HG03066 (cell line): ENCODE results near the gene CTU2.
A peak's percentile ranks its signal among the peaks of the same experiment; 100 is the strongest.

Source experiments
- ATAC-seq: cut with Tn5 transposase; IDR thresholded peaks from one replicate; pipeline ENCODE4 v1.9.1; 2021; ENCODE audit warnings: low read depth; ENCODE audit not compliant: unreplicated experiment

Gene CTU2

GRCh38 chr16:88695753-88696152, 10.6 kb upstream of the CTU2 start:
- no peak for ATAC-seq

DNA sequence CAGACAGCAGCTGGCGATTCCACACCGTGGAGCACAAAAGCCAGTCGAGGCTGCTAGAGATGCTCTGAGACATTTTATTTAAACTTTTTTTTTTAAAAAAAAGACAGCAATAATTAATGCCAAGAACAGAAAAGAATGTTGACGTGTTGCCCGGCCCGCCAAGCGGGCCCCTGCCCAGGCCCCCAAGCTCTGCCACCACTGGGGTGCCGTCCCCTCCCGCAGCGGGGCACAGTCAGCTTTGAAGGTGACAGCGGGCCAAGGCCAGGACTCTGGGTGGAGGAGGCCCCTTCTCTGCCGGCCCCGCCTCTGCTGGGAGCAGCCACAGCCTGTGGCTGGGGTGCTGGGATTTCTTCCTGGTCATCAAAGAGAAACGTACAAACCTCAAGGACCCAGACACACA, 9.9 kb upstream of the CTU2 start:
- ATAC-seq = no peak

DNA sequence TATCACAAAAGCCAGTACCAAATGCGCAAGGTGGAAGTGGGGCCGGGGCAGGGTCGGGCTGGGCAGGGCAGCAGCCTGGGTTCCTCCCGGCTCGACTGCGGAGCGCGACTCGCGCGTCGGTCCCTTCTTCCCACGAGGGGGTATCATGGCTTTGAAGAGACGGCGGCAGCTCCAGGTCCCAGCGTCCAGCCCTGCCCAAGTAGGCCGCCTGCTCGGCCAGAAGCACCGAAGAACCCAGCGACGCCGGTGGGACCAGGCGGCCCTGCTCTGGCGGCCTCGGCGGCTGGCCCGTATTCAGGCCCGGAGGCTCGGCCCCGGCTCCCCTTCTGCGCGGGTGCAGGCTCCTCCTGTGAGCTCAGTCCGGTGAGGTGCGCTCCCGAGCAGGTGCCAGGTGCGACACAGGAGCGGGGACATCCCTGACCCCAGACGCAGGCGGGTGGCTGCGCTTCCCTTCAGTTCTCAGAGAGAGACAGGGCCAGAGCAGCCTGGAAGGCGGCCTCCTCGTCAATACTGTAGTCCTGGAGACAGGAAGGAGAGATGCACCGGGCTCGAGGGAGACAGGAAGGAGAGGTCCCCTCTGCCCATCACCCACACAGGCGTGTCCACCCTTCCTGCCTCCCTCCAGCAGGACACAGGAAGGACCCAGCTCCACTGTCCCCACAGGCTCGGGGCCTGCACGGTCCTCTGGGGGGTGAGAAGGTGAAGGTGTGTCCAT, 9.0 kb upstream of the CTU2 start:
- no peak for ATAC-seq

- no peak for ATAC-seq
These were observed 8.3 kb upstream of the CTU2 start for GRCh38 chr16:88697831-88698615.

- no peak for ATAC-seq
These were observed 7.7 kb upstream of the CTU2 start for GRCh38 chr16:88698646-88699045.

GRCh38 chr16:88699180-88699579, 7.1 kb upstream of the CTU2 start:
- no peak for ATAC-seq

- no peak for ATAC-seq
These were observed 6.0 kb upstream of the CTU2 start for GRCh38 chr16:88700322-88700635.

DNA sequence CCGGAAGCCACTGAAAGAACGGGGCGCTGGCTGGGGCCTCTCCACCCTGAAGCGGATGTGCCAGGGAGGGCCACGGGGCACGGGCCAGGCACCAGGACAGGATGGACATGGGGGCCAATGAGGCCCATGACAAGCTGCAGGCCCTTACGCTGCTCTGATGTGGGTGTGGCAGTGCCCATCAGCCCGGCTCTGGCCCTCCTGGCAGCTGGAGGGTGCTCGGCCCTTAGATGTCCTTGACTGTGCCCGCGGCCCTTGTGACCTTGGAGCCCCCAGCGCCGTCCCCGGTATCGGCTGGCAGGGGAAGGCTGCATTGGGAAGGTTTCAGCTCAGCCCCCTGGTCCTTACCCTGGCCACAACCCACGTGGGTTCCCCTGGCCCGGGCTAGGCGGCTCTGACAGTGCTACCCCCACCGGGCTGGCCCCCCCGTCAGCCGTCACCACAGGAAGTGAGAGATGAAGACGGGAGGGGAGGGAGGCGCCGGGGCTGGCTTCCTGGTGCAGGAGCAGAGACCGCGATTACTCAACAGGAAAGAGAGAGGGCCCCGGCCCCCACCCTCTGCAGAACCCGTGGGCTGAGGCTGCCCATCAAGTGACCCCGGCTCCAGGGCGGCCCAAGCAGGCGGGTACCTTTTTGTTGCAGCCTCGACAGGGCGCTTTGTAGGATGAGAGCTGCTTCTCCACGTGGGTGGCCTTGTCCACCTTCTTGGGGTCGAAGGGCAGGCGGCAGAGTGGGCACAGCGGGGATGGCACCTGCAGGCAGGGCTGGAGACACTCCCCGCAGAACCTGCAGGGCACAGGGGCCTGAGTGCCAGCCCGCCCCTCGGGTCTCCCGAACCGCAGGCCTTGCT, 5.4 kb upstream of the CTU2 start:
- peak; percentile 78 for ATAC-seq

DNA sequence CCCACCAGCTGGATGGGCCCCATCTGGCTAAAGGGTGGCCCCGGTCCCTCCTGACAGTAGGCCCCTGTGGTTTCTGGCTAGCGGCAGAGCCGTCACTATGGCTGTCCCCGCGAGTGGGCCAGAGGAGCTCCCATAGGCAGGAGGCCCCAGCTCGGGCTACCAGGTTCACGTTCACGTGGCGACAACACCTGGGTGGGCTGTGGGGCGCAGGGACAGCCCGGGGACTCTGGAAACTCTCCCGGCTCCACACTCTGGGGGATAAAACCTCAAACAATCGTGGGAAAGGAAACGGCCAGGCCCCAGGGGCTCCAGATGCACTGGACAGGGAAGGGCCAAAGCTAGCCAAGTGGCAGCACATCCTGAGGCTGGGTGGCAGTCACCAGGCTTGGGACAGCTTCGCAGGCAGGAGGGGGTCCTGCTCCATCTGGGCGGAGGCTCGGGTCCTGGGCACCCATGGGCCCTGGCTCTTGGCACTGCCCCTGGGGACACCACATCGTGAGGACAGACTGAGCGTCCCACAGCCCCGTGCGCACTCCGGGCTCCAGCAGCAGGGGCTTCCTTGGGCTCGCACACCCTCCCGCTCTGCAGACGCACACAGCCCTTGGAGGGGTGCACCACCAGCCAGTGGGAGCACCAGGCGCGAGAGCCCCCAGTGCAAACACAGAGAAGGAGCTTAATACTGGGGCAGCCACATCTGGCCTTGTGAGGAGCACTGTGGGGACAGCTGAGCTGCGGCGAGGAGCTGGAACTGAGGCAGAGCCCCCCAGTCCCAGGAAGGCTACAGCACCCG, 4.5 kb upstream of the CTU2 start:
- ATAC-seq = no peak

DNA sequence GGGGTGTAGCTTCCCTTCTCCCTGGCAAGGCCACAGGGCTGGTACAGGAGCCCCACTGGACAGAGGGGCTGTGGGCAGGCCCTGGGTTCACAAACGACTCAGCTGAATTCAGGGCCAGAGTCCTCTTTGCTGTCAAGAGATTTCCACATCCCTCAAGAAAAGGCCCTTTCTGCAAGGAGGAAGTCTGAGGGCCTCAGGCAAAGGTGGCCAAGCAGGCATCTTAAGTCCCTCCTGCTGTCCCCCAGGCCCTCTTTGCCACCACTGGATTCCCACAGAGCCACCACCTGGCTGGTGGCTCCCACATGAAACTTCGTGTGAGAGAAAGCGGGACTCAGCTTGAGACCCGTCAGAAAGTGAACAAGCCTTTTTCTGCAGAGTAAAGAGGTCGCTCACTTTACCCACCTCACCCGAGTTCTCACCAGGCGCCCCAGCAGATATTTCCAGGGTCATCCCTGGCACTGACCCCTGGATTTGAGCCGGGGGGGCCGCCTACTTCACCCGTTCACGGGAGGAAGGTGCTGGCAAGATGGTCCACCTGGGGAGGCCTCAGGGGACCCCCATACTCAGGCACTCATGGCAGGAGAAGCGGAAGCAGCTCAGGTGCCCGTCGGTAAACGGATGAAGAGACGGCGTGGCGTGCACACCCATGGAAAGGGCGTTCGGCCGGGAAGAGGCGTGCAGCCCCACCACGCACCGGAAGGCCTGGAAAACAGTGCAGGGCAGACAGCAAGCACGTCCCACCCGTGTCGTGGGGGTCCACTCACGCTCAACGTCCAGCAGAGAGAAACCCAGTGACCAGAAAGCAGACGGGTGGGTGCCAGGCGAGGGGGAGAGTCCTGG, 3.7 kb upstream of the CTU2 start:
- no peak for ATAC-seq

GRCh38 chr16:88703486-88704309, 2.6 kb upstream of the CTU2 start:
- ATAC-seq = no peak

DNA sequence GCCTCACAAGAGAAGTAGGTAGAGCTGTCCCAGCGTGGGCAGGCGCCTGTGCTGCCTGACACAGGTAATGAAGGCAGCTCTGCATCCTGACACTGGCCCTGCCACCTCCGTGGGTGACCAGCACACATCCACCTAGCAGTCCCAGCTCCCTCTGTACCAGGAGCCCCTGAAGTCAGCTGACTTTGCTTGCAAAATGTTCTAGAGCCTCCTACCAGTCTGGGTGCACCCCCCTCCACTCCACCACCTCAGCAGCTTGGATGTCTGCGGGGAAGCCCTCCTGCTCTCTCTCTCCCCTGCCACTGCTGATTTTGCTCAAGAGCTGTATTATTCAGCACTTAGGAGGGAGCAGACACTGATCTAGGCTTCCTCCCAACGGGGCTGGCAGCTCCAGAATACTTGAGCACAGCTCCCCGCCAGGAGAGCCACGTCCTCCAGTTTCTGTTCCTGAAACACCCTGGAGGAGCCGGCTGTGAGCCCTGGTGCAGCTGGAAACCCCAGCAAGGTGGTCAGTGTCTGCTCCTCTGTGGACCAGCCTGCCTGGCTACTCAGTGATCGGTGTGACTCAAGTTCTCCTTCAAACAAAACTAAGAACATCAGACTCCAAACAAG, 1.1 kb upstream of the CTU2 start:
- no peak for ATAC-seq

DNA sequence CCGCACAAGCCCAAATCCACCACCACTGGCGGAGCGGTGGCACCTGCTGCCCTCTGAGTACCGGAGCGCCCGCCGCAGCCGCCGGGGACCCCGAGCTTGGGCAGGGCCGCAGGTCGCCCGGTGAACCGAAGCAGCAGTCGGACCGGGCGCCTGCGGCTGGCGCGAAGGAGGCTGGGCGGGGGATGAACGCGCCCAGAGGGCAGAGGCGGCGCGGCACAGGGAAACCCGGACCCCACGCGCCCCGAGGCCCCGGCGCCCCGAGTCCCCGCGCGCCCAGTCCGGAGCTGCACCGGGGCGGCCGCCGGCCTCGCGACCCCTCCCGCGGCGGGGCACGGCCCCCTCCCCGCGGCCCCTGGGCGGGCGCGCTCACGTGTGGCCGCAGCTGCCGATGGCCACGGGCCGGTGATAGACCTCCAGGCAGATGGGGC, 488 bp upstream of the CTU2 start:
- peak; percentile 11 for ATAC-seq

DNA sequence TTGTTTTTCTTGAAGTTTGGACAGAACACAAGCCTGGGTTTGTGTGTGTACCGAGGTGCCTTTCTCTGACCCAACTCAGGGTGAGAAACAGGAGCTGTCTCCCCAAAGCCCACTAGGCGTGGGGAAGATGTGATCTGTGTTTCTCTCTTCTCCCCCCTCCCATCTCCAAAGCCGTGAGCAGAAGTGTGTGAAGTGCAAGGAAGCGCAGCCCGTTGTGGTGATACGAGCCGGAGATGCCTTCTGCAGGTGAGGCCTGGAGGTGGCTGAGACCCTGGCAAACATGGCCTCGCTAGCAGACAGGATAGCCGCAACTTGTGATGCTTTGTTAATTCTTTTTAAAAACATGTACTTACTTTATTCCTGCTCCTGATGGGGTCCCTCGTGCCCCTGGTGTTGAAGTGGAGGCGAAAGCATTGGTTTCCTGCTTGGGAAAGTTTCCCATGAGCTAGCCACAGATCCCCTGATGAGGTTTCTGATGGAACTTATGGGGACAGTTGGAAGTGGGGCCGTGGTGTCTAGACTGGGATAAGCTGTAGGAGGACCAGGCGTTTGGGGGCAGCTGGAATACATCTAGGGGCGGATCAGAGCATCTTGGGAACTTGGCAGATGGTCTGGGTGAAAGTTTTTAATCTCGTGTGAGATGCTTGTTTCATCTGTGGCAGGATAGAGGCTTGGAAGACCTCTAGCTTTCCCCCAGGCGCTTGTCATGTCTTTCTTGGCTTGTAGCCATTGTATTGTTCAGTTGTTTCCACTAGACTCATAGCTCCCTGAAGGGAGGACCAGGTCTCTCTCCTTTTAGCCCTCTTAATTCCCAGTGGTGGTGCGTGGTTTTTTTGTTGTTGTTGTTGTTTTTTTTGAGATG, 893 bp downstream of the CTU2 start:
- ATAC-seq = no peak

DNA sequence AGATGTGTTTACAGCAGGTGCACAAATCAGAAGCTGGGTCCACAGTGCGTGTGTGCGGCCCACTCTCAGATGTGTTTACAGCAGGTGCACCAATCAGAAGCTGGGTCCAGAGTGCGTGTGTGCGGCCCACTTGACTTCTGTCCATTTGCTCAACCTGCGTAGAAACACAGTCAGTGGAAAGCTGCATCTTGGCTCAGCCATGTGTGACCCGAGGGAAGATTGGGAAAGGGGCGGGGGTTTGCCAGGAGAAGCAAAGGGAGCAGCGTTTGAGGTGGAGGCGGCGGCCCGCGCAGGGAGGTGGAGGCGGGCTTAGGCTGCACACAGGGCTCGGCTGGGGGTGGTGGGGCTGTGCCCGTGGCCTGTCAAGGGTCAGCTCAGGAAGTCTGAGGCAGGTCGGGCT, 4.3 kb downstream of the CTU2 start:
- no peak for ATAC-seq

DNA sequence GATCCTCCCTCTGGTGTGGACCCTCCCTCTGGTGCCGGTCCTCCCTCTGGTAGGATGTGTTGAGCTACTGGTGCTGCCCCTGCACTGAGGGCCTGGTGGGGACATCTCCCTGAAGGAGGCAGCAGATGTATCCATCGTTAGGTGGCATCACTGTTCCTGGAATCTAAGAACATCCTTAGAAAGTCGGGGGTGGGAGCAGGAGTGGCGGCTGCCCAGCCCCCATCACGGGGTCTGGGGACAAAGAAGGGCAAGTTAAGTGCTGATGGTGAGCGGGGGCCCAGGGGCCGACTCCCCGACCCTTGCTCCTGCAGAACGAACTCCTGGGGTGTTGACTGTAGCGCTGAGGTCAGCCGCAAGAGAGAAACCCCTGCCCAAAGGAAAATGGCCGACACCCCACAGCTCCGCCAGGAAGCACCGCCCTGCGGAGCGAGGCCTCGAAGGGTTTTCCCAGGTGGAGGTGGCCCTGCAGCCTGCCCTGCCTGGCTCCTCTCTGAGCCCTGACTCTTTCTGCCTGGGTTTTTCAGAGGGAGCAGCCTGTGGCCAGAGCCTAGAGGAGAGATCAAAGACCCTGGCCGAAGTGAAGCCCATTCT, 5.5 kb downstream of the CTU2 start:
- ATAC-seq = no peak

- no peak for ATAC-seq
These were observed 6.2 kb downstream of the CTU2 start for GRCh38 chr16:88712362-88712979.
